Dendritic cell treated with granulocyte-macrophage colony-stimulating factor and Interleukin-4, amounts not matched to agents 40 ng/mL and 50 ng/mL, for 4 days (primary cell): ENCODE data around the gene LONP2.
A peak's percentile ranks its signal among the peaks of the same experiment; 100 is the strongest.
"Not testable (repeated sequence)": the region's sequence is repeated elsewhere in the genome, so short reads cannot be mapped to it uniquely, and the experiment has no call there.

Source experiments
- H3K27ac Mint-ChIP-seq: one replicate; pipeline ENCODE4 v1.8.0; 2022; ENCODE audit warnings: mild to moderate bottlenecking, mixed read lengths
- H3K27me3 Mint-ChIP-seq: one replicate; pipeline ENCODE4 v1.8.0; 2022; ENCODE audit warnings: mild to moderate bottlenecking, mixed read lengths
- H3K36me3 Mint-ChIP-seq: one replicate; pipeline ENCODE4 v1.8.0; 2022; ENCODE audit warnings: low read depth, mixed read lengths
- H3K4me1 Mint-ChIP-seq: one replicate; pipeline ENCODE4 v1.8.0; 2022; ENCODE audit warnings: low read depth, mixed read lengths
- H3K4me3 Mint-ChIP-seq: one replicate; pipeline ENCODE4 v1.8.0; 2022; ENCODE audit warnings: mild to moderate bottlenecking, moderate library complexity, mixed read lengths
- H3K9me3 Mint-ChIP-seq: one replicate; pipeline ENCODE4 v1.8.0; 2022; ENCODE audit warnings: mixed read lengths
- intact Hi-C: fragments of 100-400 bp; cut with micrococcal nuclease; formaldehyde crosslinking; loops from one replicate; pipeline ENCODE4 v1.15.0; 2022

LONP2 gene

GRCh38 chr16:48382131-48382530, 138.0 kb downstream of the LONP2 start:
- intact Hi-C loops: no loop called here
- Mint-ChIP-seq H3K36me3 (peaks cover 33% of the 10 kb centered on the region), H3K4me3 (peak overlapping the region; percentile 20), H3K27ac (no peak overlapping the region), H3K4me1 (peaks cover 72% of the 10 kb centered on the region), H3K9me3 (no peaks in the 10 kb centered on the region), H3K27me3 (no peaks in the 10 kb centered on the region)

- H3K27ac Mint-ChIP-seq: peak overlapping the region; percentile 94
- H3K9me3 Mint-ChIP-seq: no peaks in the 10 kb centered on the region
- H3K36me3 Mint-ChIP-seq: peaks cover 33% of the 10 kb centered on the region
- intact Hi-C loops: no loop called here
- H3K27me3 Mint-ChIP-seq: no peaks in the 10 kb centered on the region
- peaks cover 69% of the 10 kb centered on the region for H3K4me1 Mint-ChIP-seq
- peak overlapping the region; percentile 83 for H3K4me3 Mint-ChIP-seq
Measured at GRCh38 chr16:48383009-48383876, 139.1 kb downstream of the LONP2 start.

- Mint-ChIP-seq H3K27ac (peak overlapping the region; percentile 94), H3K9me3 (no peaks in the 10 kb centered on the region), H3K4me1 (peaks cover 69% of the 10 kb centered on the region), H3K27me3 (no peaks in the 10 kb centered on the region), H3K36me3 (peaks cover 33% of the 10 kb centered on the region), H3K4me3 (peak overlapping the region; percentile 83)
- intact Hi-C loops: loop anchor here (2.0 kb wide), 1 partner anchor 153 kb away; no protein-coding TSS in a partner anchor
Measured at GRCh38 chr16:48383877-48384519, 139.9 kb downstream of the LONP2 start.

DNA sequence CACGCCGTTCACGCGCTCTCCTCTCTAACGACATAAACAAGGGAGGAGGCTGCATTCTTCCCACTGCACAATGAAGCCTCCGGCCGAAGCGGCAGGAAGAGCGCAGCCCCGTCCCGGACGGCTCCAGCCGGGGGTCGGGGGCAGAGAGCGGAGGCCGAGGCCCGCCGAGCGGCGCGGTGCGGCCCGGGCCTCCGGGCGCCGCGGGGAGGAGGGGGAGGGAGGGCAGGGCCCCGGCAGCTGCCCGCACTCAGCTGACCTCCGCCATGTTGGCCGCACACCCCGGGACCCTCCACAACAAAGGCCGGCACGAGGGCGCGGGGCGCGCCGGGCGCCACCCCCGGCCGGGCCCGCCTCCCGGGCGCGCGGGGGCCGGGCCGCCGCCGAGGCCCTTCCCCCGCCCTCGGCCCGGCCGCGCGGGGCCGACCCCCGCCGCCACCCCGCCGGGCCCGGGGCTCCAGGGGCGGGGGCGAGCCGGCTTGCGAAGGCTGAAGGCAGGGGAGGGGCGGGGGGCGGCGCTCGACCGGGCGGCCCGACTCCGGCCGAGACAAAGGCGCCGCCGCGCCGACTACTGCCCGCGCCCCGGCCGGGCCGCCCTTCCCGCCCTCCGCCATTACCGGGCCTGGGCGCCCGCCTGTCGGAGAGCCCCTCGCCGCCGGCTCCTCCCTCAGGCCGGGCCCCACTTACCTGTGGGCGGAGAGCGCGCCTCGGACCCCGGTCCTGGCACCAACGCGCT, 140.6 kb downstream of the LONP2 start:
- H3K36me3 Mint-ChIP-seq: peaks cover 29% of the 10 kb centered on the region
- intact Hi-C loops: loop anchor here (2.0 kb wide), 1 partner anchor 152 kb away; no protein-coding TSS in a partner anchor
- no peaks in the 10 kb centered on the region for H3K9me3 Mint-ChIP-seq
- peak overlapping the region; percentile 100 for H3K27ac Mint-ChIP-seq
- H3K27me3 Mint-ChIP-seq: no peaks in the 10 kb centered on the region
- H3K4me1 Mint-ChIP-seq: peaks cover 62% of the 10 kb centered on the region
- H3K4me3 Mint-ChIP-seq: peak overlapping the region; percentile 97

- H3K9me3 Mint-ChIP-seq: no peaks in the 10 kb centered on the region
- peaks cover 54% of the 10 kb centered on the region for H3K4me1 Mint-ChIP-seq
- no peaks in the 10 kb centered on the region for H3K27me3 Mint-ChIP-seq
- H3K4me3 Mint-ChIP-seq: peak within 1 kb of the TSS; percentile 97
- intact Hi-C loops: loop anchor here (2.0 kb wide), 1 partner anchor 151 kb away; no protein-coding TSS in a partner anchor
- peaks cover 22% of the 10 kb centered on the region for H3K36me3 Mint-ChIP-seq
- H3K27ac Mint-ChIP-seq: peak within 1 kb of the TSS; percentile 100
Measured at GRCh38 chr16:48385253-48386150, 141.4 kb downstream of the LONP2 start, which contains the start of gene SIAH1. Gene SIAH1, minus strand, starts transcription at chr16:48385413. Its CDS starts 22,985 bp downstream, at chr16:48362428.

- Mint-ChIP-seq H3K9me3 (no peaks in the 10 kb centered on the region), H3K27me3 (no peaks in the 10 kb centered on the region), H3K4me1 (peaks cover 50% of the 10 kb centered on the region), H3K36me3 (peaks cover 20% of the 10 kb centered on the region), H3K4me3 (no peak overlapping the region), H3K27ac (peak overlapping the region; percentile 100)
- intact Hi-C loops: no loop called here
Measured at GRCh38 chr16:48386559-48387312, 142.6 kb downstream of the LONP2 start.

DNA sequence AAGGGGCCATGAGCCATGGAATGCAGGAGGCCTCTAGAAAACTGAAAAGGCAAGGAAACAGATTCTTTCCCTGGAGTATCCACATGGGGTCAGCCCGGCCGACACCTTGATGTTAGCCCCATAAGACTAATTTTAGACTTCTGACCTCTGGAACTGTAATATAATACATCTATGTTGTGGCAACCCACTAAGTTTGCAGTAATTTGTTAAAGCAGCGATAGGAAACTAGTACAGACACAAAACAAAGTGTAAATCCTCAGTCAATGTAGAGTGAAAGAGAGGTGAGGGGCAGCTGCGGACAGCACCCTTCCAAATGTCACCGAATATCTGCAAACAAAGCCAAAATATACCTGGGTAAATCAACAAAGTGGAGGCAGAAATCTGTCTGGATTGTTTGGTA, 148.3 kb downstream of the LONP2 start:
- Mint-ChIP-seq H3K36me3 (no peaks in the 10 kb centered on the region), H3K9me3 (no peaks in the 10 kb centered on the region), H3K27me3 (no peaks in the 10 kb centered on the region), H3K4me3 (no peak overlapping the region), H3K27ac (no peak overlapping the region), H3K4me1 (peaks cover 37% of the 10 kb centered on the region)
- intact Hi-C loops: no loop called here

DNA sequence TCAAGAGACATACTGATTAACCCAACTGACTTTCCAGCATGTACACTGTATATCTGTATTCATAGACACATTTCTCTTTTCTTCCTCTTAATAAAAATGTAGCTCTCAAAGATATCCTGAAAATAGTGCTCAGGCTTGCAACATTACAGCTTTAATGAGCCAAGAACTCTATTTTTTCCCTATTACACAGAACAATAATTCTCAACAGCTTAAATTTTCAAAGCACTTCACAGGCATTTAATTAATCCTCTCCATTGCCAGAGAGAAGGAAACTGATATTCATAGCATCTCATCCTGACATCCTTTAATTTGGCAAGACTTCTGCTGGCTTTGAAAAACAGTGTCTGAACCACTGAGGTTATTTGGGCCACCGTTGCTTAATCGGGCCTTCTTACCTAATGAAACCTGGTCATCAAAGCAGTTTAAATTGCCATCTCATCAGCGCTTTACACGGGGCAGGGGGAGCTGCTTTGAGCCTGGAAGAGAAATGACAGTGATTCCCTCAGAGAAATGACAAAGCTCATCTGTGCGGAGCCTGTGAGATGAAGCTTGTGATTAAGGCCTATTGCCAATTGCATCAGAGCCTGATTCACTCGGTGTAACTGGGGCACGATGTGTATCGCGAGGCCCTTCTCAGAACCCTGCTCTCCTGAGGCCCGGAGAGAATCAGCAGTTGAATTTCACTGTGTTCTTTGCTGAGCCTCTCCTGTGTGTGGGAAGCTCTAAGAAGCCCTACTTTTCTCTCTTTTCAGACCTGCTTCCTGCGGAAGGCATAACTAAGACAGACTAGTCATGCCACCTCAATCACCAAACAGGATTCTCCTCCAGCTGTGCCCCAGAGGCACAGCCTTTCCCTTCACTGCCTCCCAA, 149.6 kb downstream of the LONP2 start:
- H3K4me3 Mint-ChIP-seq: no peak overlapping the region
- peak overlapping the region; percentile 4 for H3K27ac Mint-ChIP-seq
- no peaks in the 10 kb centered on the region for H3K9me3 Mint-ChIP-seq
- H3K4me1 Mint-ChIP-seq: peaks cover 29% of the 10 kb centered on the region
- intact Hi-C loops: no loop called here
- no peaks in the 10 kb centered on the region for H3K27me3 Mint-ChIP-seq
- H3K36me3 Mint-ChIP-seq: no peaks in the 10 kb centered on the region

GRCh38 chr16:48394355-48394703, 150.2 kb downstream of the LONP2 start:
- intact Hi-C loops: no loop called here
- H3K27ac Mint-ChIP-seq: peak overlapping the region; percentile 4
- H3K36me3 Mint-ChIP-seq: no peaks in the 10 kb centered on the region
- H3K9me3 Mint-ChIP-seq: no peaks in the 10 kb centered on the region
- H3K4me3 Mint-ChIP-seq: no peak overlapping the region
- peaks cover 27% of the 10 kb centered on the region for H3K4me1 Mint-ChIP-seq
- no peaks in the 10 kb centered on the region for H3K27me3 Mint-ChIP-seq

- Mint-ChIP-seq H3K9me3 (no peaks in the 10 kb centered on the region), H3K27ac (peak overlapping the region; percentile 34), H3K4me1 (peaks cover 27% of the 10 kb centered on the region), H3K27me3 (no peaks in the 10 kb centered on the region), H3K36me3 (no peaks in the 10 kb centered on the region), H3K4me3 (no peak overlapping the region)
- intact Hi-C loops: no loop called here
Measured at GRCh38 chr16:48395375-48395774, 151.3 kb downstream of the LONP2 start.

DNA sequence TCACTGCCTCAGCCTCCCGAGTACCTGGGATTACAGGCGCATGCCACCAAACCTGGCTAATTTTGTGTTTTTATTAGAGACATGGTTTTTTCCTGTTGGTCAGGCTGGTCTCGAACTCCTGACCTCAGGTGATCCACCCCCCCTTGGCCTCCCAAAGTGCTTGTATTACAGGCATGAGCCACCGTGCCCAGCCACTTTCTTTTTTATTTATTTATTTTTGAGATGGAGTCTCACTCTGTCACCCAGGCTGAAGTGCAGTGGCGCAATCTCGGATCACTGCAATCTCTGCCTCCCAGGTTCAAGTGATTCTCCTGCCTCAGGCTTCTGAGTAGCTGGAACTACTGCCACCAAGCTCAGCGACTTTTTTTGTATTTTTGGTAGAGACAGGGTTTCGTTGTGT, 158.4 kb downstream of the LONP2 start:
- H3K9me3 Mint-ChIP-seq, H3K27ac Mint-ChIP-seq: not testable (repeated sequence)

GRCh38 chr16:48405153-48405552, 161.1 kb downstream of the LONP2 start:
- no peaks in the 10 kb centered on the region for H3K36me3 Mint-ChIP-seq
- H3K4me1 Mint-ChIP-seq: peaks cover 20% of the 10 kb centered on the region
- H3K27me3 Mint-ChIP-seq: no peaks in the 10 kb centered on the region
- no peak overlapping the region for H3K4me3 Mint-ChIP-seq
- H3K27ac Mint-ChIP-seq: no peak overlapping the region
- H3K9me3 Mint-ChIP-seq: no peaks in the 10 kb centered on the region
- intact Hi-C loops: loop anchor here (5.0 kb wide), 1 partner anchor 42 kb away; no protein-coding TSS in a partner anchor

More for the DNA sequence above, 158.4 kb downstream of the LONP2 start:
- H3K4me3 Mint-ChIP-seq, intact Hi-C loops, H3K36me3 Mint-ChIP-seq, H3K4me1 Mint-ChIP-seq, H3K27me3 Mint-ChIP-seq: not testable (repeated sequence)
